Right lung (tissue), 5 donors: ENCODE measurements around the gene IQCC. TPM values are rescaled to one million over a fixed set of nuclear protein-coding genes. Genes with fewer than 3 reads are reported as not detected.

Source experiments
- DNase-seq, 2 donors: peaks; one replicate each; pipeline ENCODE4 v3.0.0-alpha.2; 2013
- polyA plus RNA-seq, 5 donors: library from polyadenylated mRNA; unstranded; fragments of 120-200 nt; gene quantifications; one replicate each; pipeline versions ENCODE4 v1.2.1 to v1.2.3, GENCODE V29; 2013; ENCODE audit warnings: inconsistent platforms in 1 of 5, low replicate concordance in 1 of 5; ENCODE audit not compliant: insufficient read length in 5 of 5, insufficient read depth in 1 of 5

IQCC gene
- polyA plus RNA-seq, 5 donors: 7.2 to 8.7 (median 7.8) TPM

DNA sequence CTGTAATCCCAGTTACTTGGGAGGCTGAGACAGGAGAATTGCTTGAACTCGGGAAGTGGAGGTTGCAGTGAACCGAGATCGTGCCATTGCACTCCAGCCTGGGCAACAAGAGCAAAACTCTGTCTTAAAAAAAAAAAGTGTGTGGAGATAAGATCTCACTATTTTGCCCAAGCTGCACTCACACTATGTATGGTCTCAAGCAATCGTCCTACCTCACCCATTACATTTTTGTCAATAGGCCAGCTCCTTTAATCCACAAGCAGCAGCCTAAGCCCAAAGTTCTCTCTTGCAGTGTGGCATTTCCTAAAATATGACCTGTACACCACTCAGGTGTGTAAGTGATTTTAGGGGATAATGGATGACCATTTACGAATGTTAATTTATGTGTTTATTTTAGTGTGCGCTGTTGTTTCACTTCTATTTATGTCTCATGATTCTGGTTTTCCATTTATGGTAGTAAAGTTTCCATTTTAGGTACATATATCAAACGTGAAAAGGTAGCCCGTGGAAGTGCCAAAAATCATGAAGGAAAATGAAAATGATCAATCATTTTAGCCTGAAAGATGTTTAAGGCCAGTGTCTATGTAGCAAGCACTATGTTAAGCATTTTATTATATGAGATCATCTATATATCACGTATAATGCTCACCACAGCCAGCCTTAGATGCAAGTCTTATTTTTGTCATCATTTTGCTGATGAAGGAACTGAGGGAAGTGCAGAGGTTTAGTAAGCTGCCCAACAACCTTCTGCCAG, 51.2 kb downstream of the IQCC start:
- no peak for DNase-seq

- no peak for DNase-seq
Measured at GRCh38 chr1:32257227-32257508, 51.7 kb downstream of the IQCC start.

Other genes starting within 250 kb of the IQCC start
- 100 to 1,000 TPM; 193 to 247 (median 218) TPM for gene KHDRBS1, start 191.8 kb upstream of the IQCC start, polyA plus RNA-seq
- 10 to 100 TPM; 21.1 to 27.2 (median 24.6) TPM for gene TMEM39B, start 132.7 kb upstream of the IQCC start, polyA plus RNA-seq
- gene KPNA6, start 97.6 kb upstream of the IQCC start, polyA plus RNA-seq: 10 to 100 TPM; 28.0 to 39.1 (median 35.5) TPM
- 10 to 100 TPM; 35.6 to 49.1 (median 42.6) TPM for gene TXLNA, start 26.0 kb upstream of the IQCC start, polyA plus RNA-seq
- gene CCDC28B, start 5.1 kb upstream of the IQCC start, polyA plus RNA-seq: 10 to 100 TPM; 22.0 to 34.4 (median 25.1) TPM
- gene DCDC2B, start 3.4 kb downstream of the IQCC start, polyA plus RNA-seq: 1 to 10 TPM; 1.6 to 3.4 (median 2.7) TPM
- 10 to 100 TPM; 19.2 to 24.1 (median 23.0) TPM for gene TMEM234, start 16.7 kb downstream of the IQCC start, polyA plus RNA-seq
- 100 to 1,000 TPM; 164 to 195 (median 171) TPM for gene EIF3I, start 16.7 kb downstream of the IQCC start, polyA plus RNA-seq
- 1 to 10 TPM; 4.1 to 7.2 (median 4.4) TPM for gene FAM167B, start 41.6 kb downstream of the IQCC start, polyA plus RNA-seq
- 1 to 10 TPM in 4 of 5 donors, under 1 TPM in 1; 0.68 to 2.0 (median 1.6) TPM for gene LCK, start 45.6 kb downstream of the IQCC start, polyA plus RNA-seq
- 100 to 1,000 TPM; 154 to 182 (median 168) TPM for gene HDAC1, start 86.4 kb downstream of the IQCC start, polyA plus RNA-seq
- 100 to 1,000 TPM; 354 to 502 (median 411) TPM for gene MARCKSL1, start 130.6 kb downstream of the IQCC start, polyA plus RNA-seq
- gene FAM229A, start 156.8 kb downstream of the IQCC start, polyA plus RNA-seq: 10 to 100 TPM in 1 of 5 donors, 1 to 10 TPM in 4; 4.9 to 14.0 (median 7.2) TPM
- gene TSSK3, start 156.9 kb downstream of the IQCC start, polyA plus RNA-seq: 1 to 10 TPM; 3.7 to 6.4 (median 4.8) TPM
- gene BSDC1, start 188.8 kb downstream of the IQCC start, polyA plus RNA-seq: 10 to 100 TPM; 52.1 to 61.2 (median 57.2) TPM